Hematopoietic multipotent progenitor cell (in vitro differentiated cells): ENCODE data around the gene TRIM10. TPM values are rescaled to one million over a fixed set of nuclear protein-coding genes. Genes with fewer than 3 reads are reported as not detected.

ENCODE experiments used
- DNase-seq, 3 donors: peaks; one replicate each; pipeline ENCODE4 v3.0.0-alpha.2; 2011 to 2015; ENCODE audit warnings: low read depth in 2 of 3, low spot score in 2 of 3
- total RNA-seq: library from RNA; depleted of rRNA; stranded (reverse); fragments of >200 nt; gene quantifications from one replicate; pipeline ENCODE4 v1.2.3, GENCODE V29; 2012

Gene TRIM10
- total RNA-seq, result under 0.01 TPM

GRCh38 chr6:30160785-30161531, at the start of gene TRIM10:
TSS of gene TRIM10 (minus strand) at chr6:30161211. CDS start at chr6:30160858, 353 bp downstream.
- DNase-seq, result no peak

- DNase-seq, result no peak
Observed at GRCh38 chr6:30207619-30208295, 46.7 kb upstream of the TRIM10 start.

- no peak for DNase-seq
Observed at GRCh38 chr6:30206799-30207618, 46.0 kb upstream of the TRIM10 start.

- no peak for DNase-seq
Observed at GRCh38 chr6:30206152-30206551, 45.1 kb upstream of the TRIM10 start.

- no peak for DNase-seq
Observed at GRCh38 chr6:30204116-30204515, 43.1 kb upstream of the TRIM10 start.

GRCh38 chr6:30202366-30202765, 41.4 kb upstream of the TRIM10 start:
- no peak for DNase-seq

- DNase-seq, result peak in 2 of 3 donors; percentile 39 to 75
Observed at GRCh38 chr6:30200551-30201281, 39.7 kb upstream of the TRIM10 start.

GRCh38 chr6:30198166-30199084, 37.4 kb upstream of the TRIM10 start:
- DNase-seq, result no peak

GRCh38 chr6:30196376-30196775, 35.4 kb upstream of the TRIM10 start:
- DNase-seq, result no peak

- DNase-seq, result no peak
Observed at GRCh38 chr6:30195951-30196350, 34.9 kb upstream of the TRIM10 start.

- DNase-seq, result no peak
Observed at GRCh38 chr6:30194797-30195690, 34.0 kb upstream of the TRIM10 start.

GRCh38 chr6:30192076-30192475, 31.1 kb upstream of the TRIM10 start:
- DNase-seq, result no peak

- no peak for DNase-seq
Observed at GRCh38 chr6:30188541-30188940, 27.5 kb upstream of the TRIM10 start.

GRCh38 chr6:30185846-30186484, 25.0 kb upstream of the TRIM10 start:
- DNase-seq, result no peak

GRCh38 chr6:30184417-30185031, 23.5 kb upstream of the TRIM10 start:
- no peak for DNase-seq

- DNase-seq, result no peak
Observed at GRCh38 chr6:30180145-30180544, 19.1 kb upstream of the TRIM10 start.

GRCh38 chr6:30178837-30179236, 17.8 kb upstream of the TRIM10 start:
- DNase-seq, result no peak

- no peak for DNase-seq
Observed at GRCh38 chr6:30175765-30176164, 14.8 kb upstream of the TRIM10 start.
